Activated naive CD8-positive, alpha-beta T cell treated with anti-CD3 and anti-CD28 coated beads, Interleukin-2, amount 10 ng/mL, durations not matched to agents 7 days and 5 days (primary cell): Measurements from ENCODE around the gene CYSLTR2. TPM values are rescaled to one million over a fixed set of nuclear protein-coding genes. Genes with fewer than 3 reads are reported as not detected.

ENCODE experiments used
- ATAC-seq: fragments of 150-1000 bp; cut with Tn5 transposase; one replicate; pipeline ENCODE4 v1.10.0; 2021; ENCODE audit warnings: low read depth, moderate library complexity
- POLR2A ChIA-PET: fragments of 350-600 bp; sonication (Branson Sonifier 250); formaldehyde crosslinking; loops from one replicate; lab custom pipeline; 2021; ENCODE audit warnings: antibody characterized with exemption; lab: Charles Lee
- DNase-seq: peaks from one replicate; pipeline ENCODE4 v3.0.0; 2021
- H3K27ac Mint-ChIP-seq: one replicate; pipeline ENCODE4 v1.8.0; 2022; ENCODE audit warnings: mild to moderate bottlenecking, mixed read lengths
- H3K27me3 Mint-ChIP-seq: one replicate; pipeline ENCODE4 v1.8.0; 2022; ENCODE audit warnings: mild to moderate bottlenecking, moderate library complexity, mixed read lengths
- H3K36me3 Mint-ChIP-seq: one replicate; pipeline ENCODE4 v1.8.0; 2021; ENCODE audit warnings: mild to moderate bottlenecking, mixed read lengths
- H3K4me1 Mint-ChIP-seq: one replicate; pipeline ENCODE4 v1.8.0; 2021; ENCODE audit warnings: mixed read lengths
- H3K4me3 Mint-ChIP-seq: one replicate; pipeline ENCODE4 v1.8.0; 2022; ENCODE audit warnings: mild to moderate bottlenecking, moderate library complexity, mixed read lengths
- H3K9me3 Mint-ChIP-seq: one replicate; pipeline ENCODE4 v1.8.0; 2021; ENCODE audit warnings: mixed read lengths
- total RNA-seq, 2 experiments: library from RNA; stranded (reverse); gene quantifications; one replicate each; pipeline ENCODE4 v1.2.3, GENCODE V29; 2021

The CYSLTR2 gene
- total RNA-seq, 2 experiments from 2014 or later = 4.3 to 5.3 TPM

DNA sequence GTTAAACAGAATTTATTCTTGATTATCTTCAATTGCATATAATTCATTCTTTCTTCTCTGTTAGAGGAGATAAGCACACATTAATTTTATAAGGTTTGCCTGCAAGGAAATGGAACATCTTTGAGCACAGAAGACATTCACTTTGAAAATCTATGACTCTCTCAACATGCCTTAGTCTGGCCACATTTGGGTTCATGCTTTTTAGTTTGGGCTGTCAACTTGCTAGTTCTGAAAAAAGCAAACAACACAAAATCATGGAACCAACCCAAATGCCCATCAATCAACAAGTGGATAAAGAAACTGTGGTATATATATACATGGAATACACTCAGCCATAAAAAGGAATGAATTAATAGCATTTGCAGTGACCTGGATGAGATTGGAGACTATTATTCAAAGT is 71.5 kb downstream of the CYSLTR2 start:
- no peak for ATAC-seq
- no peaks in the 10 kb centered on the region for H3K36me3 Mint-ChIP-seq
- no peak overlapping the region for H3K4me3 Mint-ChIP-seq
- H3K27ac Mint-ChIP-seq = no peak overlapping the region
- H3K9me3 Mint-ChIP-seq = peaks cover 8% of the 10 kb centered on the region
- DNase-seq = no peak
- POLR2A ChIA-PET = no interaction called here
- no peaks in the 10 kb centered on the region for H3K4me1 Mint-ChIP-seq
- no peaks in the 10 kb centered on the region for H3K27me3 Mint-ChIP-seq

DNA sequence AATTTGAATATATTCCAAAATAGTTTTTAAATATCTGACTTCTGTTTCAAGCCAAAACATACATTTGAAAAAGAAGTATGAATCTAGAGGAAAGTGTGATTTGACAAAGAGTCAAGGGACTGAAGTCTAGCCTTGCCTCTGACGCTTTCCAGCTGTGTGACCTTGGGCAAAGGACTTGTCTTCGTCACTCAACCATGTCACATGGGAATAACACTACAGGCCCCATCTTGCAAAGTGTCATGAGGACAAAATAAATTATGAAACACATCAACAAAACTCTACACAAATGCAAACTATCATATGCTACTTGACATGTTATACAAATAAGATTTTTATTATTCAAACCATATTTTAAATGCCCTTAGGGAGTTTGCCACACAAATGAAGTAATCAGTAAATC is 73.0 kb downstream of the CYSLTR2 start:
- H3K4me1 Mint-ChIP-seq = no peaks in the 10 kb centered on the region
- no peak overlapping the region for H3K27ac Mint-ChIP-seq
- H3K4me3 Mint-ChIP-seq = no peak overlapping the region
- DNase-seq = no peak
- H3K36me3 Mint-ChIP-seq = no peaks in the 10 kb centered on the region
- no peak for ATAC-seq
- H3K27me3 Mint-ChIP-seq = peaks cover 6% of the 10 kb centered on the region
- POLR2A ChIA-PET = no interaction called here
- H3K9me3 Mint-ChIP-seq = peaks cover 5% of the 10 kb centered on the region

DNA sequence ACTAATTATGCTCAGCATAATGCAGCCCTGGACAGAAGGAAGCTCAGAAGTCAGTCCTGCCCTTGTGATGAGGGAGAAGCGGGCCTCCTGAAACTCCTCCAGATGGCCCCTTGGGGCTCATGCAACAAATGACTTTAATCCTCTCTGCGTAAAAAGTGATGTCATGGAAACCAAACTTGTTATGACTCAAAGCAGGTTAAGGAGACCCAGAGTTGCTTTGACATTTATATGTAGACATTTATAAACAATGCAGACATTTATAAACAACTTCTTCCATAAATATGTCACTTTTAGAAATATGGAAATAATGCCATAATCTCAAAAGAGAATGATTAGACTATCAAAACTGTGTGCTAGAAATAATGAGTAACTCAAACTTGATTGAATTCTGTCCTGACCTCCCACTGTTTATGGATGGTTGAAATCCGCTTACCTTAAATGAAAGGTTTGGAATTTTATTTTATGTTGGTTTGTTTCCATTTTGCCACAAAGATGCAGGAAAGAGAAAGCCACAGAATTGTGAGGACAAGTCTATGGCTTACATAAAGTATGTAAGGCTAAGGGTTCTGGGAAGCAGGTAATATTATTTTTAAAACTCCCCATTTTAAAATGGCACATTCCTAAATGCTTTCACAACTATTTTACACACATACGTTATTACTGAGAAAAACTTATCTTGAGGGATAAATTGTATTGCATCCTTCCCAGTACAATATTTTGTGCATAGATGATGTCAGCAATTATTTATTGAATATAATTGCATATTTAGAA is 73.7 kb downstream of the CYSLTR2 start:
- POLR2A ChIA-PET = no interaction called here
- no peak for ATAC-seq
- Mint-ChIP-seq H3K9me3 (peaks cover 3% of the 10 kb centered on the region), H3K4me1 (peaks cover 2% of the 10 kb centered on the region), H3K27me3 (peaks cover 6% of the 10 kb centered on the region), H3K27ac (no peak overlapping the region), H3K36me3 (no peaks in the 10 kb centered on the region), H3K4me3 (no peak overlapping the region)
- no peak for DNase-seq

DNA sequence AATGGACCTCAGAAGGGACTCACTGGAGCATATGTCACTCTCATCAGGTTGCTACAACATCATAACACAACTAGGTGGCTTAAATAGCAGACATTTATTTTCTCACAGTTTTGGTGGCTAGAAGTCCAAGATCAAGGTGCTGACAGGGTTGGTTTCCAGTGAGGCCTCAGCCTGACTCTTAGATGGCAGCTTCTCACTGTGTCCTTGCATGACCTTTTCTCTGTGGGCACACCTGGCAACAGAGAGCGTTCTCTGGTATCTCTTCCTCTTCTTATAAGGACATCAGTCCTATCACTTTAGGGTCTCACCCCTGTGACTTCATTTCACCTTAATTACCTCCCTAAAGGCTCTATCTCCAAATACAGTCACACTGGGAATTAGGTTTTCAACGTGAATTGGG is 74.5 kb downstream of the CYSLTR2 start:
- DNase-seq = no peak
- Mint-ChIP-seq H3K4me1 (peaks cover 2% of the 10 kb centered on the region), H3K4me3 (no peak overlapping the region), H3K27me3 (peaks cover 6% of the 10 kb centered on the region), H3K36me3 (no peaks in the 10 kb centered on the region), H3K9me3 (peaks cover 3% of the 10 kb centered on the region), H3K27ac (no peak overlapping the region)
- ATAC-seq = no peak
- POLR2A ChIA-PET = no interaction called here

DNA sequence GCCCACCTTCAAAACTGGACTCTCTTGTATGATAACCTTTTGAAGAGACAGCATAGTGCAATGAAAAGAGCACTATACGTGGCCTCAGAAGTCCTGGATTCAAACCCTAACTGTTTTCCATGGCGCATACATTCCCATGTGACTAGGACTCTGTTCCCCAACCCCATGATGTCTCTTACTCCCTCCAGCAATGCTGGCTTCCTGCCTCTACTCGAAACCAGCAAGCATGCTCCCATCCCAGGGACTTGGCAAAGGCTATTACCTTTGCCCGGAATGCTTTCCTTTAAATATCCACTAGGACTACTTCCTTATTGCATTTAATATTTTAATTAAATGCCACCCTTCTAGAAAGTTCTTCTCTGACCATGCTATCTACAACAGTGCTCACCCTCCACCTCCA is 75.1 kb downstream of the CYSLTR2 start:
- Mint-ChIP-seq H3K27ac (no peak overlapping the region), H3K36me3 (no peaks in the 10 kb centered on the region), H3K4me1 (peaks cover 2% of the 10 kb centered on the region), H3K9me3 (peaks cover 3% of the 10 kb centered on the region), H3K4me3 (no peak overlapping the region), H3K27me3 (peaks cover 6% of the 10 kb centered on the region)
- ATAC-seq (no peak), DNase-seq (no peak)
- POLR2A ChIA-PET = no interaction called here

DNA sequence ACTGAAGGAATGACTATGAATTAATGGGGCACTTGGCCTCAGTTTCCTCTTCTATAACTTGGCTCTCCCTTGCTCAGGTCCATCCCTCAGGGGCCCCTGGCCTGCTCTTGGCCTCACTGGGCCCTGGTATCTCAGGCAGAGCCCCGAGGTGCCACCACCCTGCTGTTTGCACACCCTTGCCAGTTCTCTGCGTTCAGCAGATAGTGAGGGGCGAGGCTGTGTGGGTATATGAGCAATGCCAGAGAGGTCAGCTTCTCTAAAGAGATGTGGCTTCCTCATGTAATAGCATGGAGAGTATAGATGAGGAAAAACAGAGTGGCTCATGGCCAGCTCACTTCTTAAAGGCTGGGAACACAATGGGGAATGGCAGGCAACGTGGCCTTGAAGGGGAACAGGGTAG is 76.1 kb downstream of the CYSLTR2 start:
- Mint-ChIP-seq H3K4me3 (no peak overlapping the region), H3K36me3 (no peaks in the 10 kb centered on the region), H3K27me3 (peaks cover 6% of the 10 kb centered on the region), H3K4me1 (peaks cover 2% of the 10 kb centered on the region), H3K9me3 (peaks cover 3% of the 10 kb centered on the region), H3K27ac (no peak overlapping the region)
- DNase-seq (no peak), ATAC-seq (no peak)
- POLR2A ChIA-PET = no interaction called here

DNA sequence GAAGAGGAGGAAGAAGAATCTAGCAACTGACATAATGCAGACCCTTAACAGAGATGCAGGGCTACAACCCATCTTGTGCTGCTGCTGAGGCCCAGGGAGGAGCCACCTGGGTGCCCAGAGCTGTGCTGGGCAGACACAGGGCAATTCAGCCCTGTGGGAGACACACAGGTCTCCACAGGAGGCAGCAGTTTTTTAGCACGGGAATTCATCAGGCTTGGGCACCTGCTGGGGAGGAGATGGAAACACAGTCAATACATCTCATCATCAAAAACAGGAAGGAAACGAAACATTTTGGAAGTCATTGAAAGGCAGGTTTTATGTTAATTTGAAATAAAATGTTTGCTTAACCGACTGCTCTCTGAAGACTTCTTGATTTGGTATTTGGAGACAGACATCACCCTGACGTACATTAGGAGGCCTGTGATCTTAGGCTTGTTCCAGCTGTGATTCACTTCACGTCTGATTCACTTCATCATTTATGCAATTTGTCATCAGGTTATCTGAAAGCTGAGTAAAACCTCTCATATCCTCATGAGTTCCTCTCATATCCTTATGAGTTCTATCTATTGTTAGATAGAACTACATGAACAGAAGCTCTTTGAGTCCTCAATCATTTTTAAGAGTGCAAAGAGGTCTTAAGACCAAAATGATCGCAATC is 77.4 kb downstream of the CYSLTR2 start:
- DNase-seq = no peak

DNA sequence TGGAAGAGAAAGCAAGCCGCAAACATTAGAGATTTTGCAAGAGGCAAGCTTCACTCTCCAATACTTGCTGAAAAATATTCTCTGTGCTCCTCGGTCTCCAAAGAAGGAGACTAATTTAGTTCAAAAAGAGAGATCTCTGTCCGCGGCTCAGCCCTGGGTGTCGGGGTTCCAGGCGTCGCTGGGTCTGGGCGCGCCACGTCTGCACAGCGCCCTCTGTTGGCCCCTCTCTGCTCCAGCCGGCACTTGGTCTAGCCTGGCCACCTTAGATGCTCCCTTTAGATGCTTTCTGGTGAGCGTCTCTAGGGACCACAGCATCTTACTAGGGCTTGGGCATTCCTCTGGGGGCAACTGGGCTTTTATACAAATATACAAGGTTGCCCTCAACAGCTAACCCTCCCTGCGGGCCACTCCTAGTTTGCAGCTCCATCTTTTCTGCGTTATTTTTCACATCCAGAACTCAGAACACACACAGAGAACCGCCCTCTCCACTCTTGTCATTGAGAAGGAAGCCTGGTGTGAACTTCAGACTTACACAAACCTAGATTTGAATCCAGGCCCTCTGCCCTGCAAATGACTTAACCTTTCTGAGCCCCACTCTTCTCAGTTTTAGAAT is 78.3 kb downstream of the CYSLTR2 start:
- H3K4me1 Mint-ChIP-seq = peaks cover 2% of the 10 kb centered on the region
- H3K9me3 Mint-ChIP-seq = no peaks in the 10 kb centered on the region
- H3K4me3 Mint-ChIP-seq = peak overlapping the region; percentile 83
- POLR2A ChIA-PET = interaction anchor here (0.6 kb wide), 1 partner anchor 547 kb away, joined by 3 read pairs; no protein-coding TSS in a partner anchor
- no peaks in the 10 kb centered on the region for H3K36me3 Mint-ChIP-seq
- DNase-seq (peak; percentile 66), ATAC-seq (peak; percentile 92)
- peaks cover 6% of the 10 kb centered on the region for H3K27me3 Mint-ChIP-seq
- H3K27ac Mint-ChIP-seq = no peak overlapping the region

More for the DNA sequence above, 77.4 kb downstream of the CYSLTR2 start:
- Mint-ChIP-seq H3K27me3 (peaks cover 6% of the 10 kb centered on the region), H3K4me3 (no peak overlapping the region), H3K36me3 (no peaks in the 10 kb centered on the region), H3K4me1 (peaks cover 2% of the 10 kb centered on the region), H3K9me3 (no peaks in the 10 kb centered on the region), H3K27ac (no peak overlapping the region)
- no peak for ATAC-seq
- POLR2A ChIA-PET = interaction anchor here (0.6 kb wide), 1 partner anchor 546 kb away, joined by 3 read pairs; no protein-coding TSS in a partner anchor

DNA sequence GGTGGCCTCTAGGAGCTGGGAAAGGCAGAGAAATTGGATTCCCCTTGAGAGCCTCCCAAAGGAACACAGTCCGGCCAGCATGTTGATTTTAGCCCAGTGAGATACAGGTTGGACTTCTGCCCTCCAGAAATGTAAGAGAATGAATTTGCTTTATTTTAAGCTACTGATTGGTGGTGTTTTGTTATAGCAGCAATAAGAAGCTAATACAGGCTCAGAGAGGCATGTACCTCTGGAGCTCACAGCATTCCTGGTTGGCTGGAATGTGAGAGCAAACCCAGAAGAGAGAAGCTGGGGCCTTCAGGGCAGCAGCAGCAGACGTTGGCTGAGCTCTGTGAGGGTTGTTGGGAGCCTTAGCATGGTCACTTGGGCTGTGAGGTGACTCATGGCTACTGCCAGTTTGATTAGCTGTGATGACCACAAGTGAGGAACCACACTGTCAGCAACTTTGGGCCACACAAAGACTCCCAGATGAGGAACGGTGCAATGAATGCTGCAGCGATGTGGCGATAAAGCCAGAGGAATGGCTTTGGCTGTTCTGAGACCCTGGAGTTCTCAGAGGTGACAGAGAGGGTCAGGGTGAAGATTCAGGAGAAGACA is 80.1 kb downstream of the CYSLTR2 start:
- Mint-ChIP-seq H3K4me1 (peaks cover 2% of the 10 kb centered on the region), H3K9me3 (no peaks in the 10 kb centered on the region), H3K36me3 (no peaks in the 10 kb centered on the region), H3K4me3 (no peak overlapping the region), H3K27ac (no peak overlapping the region), H3K27me3 (peaks cover 6% of the 10 kb centered on the region)
- DNase-seq (no peak), ATAC-seq (no peak)
- POLR2A ChIA-PET = no interaction called here

DNA sequence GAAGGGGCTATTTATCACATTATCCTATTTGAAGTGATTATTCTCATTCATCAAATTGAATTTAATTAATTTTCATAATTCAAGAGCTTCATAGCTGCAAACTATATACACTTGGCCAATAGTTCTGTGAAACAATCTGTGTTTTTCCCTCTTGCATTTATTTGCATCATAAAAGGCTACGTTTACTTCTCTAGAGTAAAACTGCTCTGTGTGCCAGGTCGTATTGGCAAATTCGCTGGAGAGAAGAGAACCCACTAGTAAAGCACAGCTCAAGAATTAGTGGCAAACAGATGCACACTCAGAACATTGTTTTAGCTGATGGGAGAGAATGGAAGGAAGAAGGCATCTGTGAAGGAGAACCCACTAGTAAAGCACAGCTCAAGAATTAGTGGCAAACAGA is 81.8 kb downstream of the CYSLTR2 start:
- POLR2A ChIA-PET = no interaction called here
- no peak for DNase-seq
- no peak overlapping the region for H3K4me3 Mint-ChIP-seq
- H3K4me1 Mint-ChIP-seq = peaks cover 8% of the 10 kb centered on the region
- no peak overlapping the region for H3K27ac Mint-ChIP-seq
- H3K27me3 Mint-ChIP-seq = peaks cover 6% of the 10 kb centered on the region
- H3K9me3 Mint-ChIP-seq = no peaks in the 10 kb centered on the region
- H3K36me3 Mint-ChIP-seq = no peaks in the 10 kb centered on the region
- no peak for ATAC-seq

DNA sequence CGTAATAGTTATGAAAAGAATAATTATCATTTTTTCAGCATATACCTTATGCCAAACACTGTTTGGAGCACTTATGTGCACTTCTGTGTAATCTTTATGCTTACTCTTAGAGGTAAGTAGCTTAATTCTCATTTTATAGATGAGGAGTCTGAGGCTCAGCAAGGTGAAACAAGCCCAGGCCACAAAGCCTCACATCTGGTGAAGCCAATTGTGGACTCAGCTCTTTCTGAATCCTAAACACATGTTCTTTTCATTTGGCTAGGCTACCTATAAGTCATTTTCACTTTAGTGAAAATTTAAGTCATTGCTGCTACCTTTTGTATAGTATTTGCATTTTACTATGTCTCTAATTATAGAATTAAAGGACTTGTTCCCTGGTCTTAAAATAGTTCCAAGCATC is 84.0 kb downstream of the CYSLTR2 start:
- H3K9me3 Mint-ChIP-seq = peaks cover 2% of the 10 kb centered on the region
- DNase-seq = no peak
- H3K36me3 Mint-ChIP-seq = no peaks in the 10 kb centered on the region
- POLR2A ChIA-PET = no interaction called here
- no peak for ATAC-seq
- peaks cover 8% of the 10 kb centered on the region for H3K4me1 Mint-ChIP-seq
- no peak overlapping the region for H3K4me3 Mint-ChIP-seq
- no peaks in the 10 kb centered on the region for H3K27me3 Mint-ChIP-seq
- H3K27ac Mint-ChIP-seq = no peak overlapping the region

DNA sequence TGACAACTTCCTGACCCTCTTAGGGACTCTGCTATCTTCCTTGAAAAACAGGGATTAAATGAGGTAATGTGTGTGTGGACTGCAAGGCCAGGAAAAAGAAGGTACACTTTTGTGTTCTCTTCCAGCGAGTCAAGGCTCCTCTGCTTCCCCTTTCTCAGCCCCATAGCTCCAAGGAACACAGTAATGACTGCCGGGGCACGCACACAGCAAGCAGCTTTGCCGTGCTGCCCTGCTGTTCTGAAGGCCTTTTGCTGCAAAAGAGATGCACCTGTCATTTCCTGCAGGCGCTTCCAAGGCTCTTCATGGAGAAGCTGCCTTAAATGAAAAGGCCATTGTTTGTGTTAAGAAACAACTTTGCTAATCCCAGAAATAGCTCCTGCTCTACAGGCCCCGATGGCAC is 84.6 kb downstream of the CYSLTR2 start:
- no peak overlapping the region for H3K27ac Mint-ChIP-seq
- POLR2A ChIA-PET = no interaction called here

DNA sequence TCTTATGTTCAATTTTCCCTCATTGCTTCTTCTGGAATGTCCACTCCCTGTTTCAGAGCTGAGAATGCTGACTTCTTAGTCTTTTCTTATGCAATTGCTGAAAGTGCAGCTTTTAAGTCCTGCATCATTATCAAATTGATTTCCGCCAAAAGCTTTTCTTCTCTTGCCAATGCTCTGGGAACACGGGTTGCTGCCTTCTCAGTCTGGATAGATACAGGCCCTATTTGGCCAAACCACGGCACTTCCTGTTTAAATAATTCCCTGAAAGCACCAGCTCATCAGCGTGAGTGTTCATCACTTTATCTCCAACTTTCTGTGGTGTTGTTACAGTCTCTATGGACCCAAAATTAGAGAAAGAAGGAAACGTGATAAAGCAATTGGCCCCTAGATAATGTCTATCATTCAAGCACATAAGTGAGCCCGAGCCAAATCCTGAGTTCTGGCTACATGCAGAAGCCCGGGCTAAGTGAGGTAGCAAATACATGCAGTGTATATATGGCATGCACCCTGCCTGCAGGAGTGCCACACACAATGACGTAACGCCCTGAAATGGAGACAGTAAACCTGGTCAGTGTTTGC is 85.7 kb downstream of the CYSLTR2 start:
- Mint-ChIP-seq H3K9me3 (peaks cover 6% of the 10 kb centered on the region), H3K36me3 (no peaks in the 10 kb centered on the region), H3K27me3 (peaks cover 5% of the 10 kb centered on the region), H3K27ac (no peak overlapping the region), H3K4me3 (no peak overlapping the region), H3K4me1 (peaks cover 8% of the 10 kb centered on the region)
- DNase-seq (no peak), ATAC-seq (no peak)
- POLR2A ChIA-PET = no interaction called here

More for the DNA sequence above, 84.6 kb downstream of the CYSLTR2 start:
- DNase-seq = no peak
- no peaks in the 10 kb centered on the region for H3K36me3 Mint-ChIP-seq
- peaks cover 8% of the 10 kb centered on the region for H3K4me1 Mint-ChIP-seq
- H3K9me3 Mint-ChIP-seq = peaks cover 2% of the 10 kb centered on the region
- no peak for ATAC-seq
- no peaks in the 10 kb centered on the region for H3K27me3 Mint-ChIP-seq
- no peak overlapping the region for H3K4me3 Mint-ChIP-seq
